DOHH2 (cell line): ENCODE data around the gene USP10.
A peak's percentile ranks its signal among the peaks of the same experiment; 100 is the strongest.

ENCODE experiments used
- H3F3A ChIP-seq: fragments of 200-600 bp; sonication (generic), shearing (Covaris generic); 2 replicates; pipeline ENCODE4 v1.6.0; 2016; ENCODE audit warnings: antibody characterized with exemption, mild to moderate bottlenecking; ENCODE audit not compliant: control insufficient read depth, insufficient read depth
- H3K27ac ChIP-seq: fragments of 200-600 bp; sonication (generic); 2 replicates; pipeline ENCODE4 v1.5.1; 2014; ENCODE audit warnings: low read depth, mild to moderate bottlenecking, low read length, moderate library complexity
- H3K27me3 ChIP-seq: fragments of 200-600 bp; sonication (generic); 2 replicates; pipeline ENCODE4 v1.6.1; 2014; ENCODE audit warnings: mild to moderate bottlenecking, low read length, mixed read lengths; ENCODE audit not compliant: control insufficient read depth
- H3K36me3 ChIP-seq: fragments of 200-600 bp; sonication (generic); 2 replicates; pipeline ENCODE4 v1.6.1; 2014; ENCODE audit warnings: mild to moderate bottlenecking, low read length, moderate library complexity, mixed read lengths; ENCODE audit not compliant: control insufficient read depth
- H3K4me1 ChIP-seq: fragments of 200-600 bp; sonication (generic); 2 replicates; pipeline ENCODE4 v1.6.1; 2014; ENCODE audit warnings: mild to moderate bottlenecking, low read length, mixed read lengths; ENCODE audit not compliant: control insufficient read depth
- H3K4me2 ChIP-seq: fragments of 200-600 bp; sonication (generic); 2 replicates; pipeline ENCODE4 v1.6.0; 2014; ENCODE audit warnings: mild to moderate bottlenecking, low read length, moderate library complexity
- H3K4me3 ChIP-seq: fragments of 200-600 bp; sonication (generic); 2 replicates; pipeline ENCODE4 v1.5.1; 2014; ENCODE audit warnings: mild to moderate bottlenecking, low read length, mixed read lengths
- H3K79me2 ChIP-seq: fragments of 200-600 bp; sonication (generic); 2 replicates; pipeline ENCODE4 v1.6.1; 2014; ENCODE audit warnings: mild to moderate bottlenecking, low read length, mixed read lengths; ENCODE audit not compliant: control insufficient read depth
- H3K9me2 ChIP-seq: fragments of 200-600 bp; sonication (generic); replicated peaks from 2 replicates; pipeline ENCODE4 v1.6.1; 2014; ENCODE audit warnings: mild to moderate bottlenecking, low read length, mixed read lengths; ENCODE audit not compliant: control insufficient read depth
- H3K9me3 ChIP-seq: fragments of 200-600 bp; sonication (generic); 2 replicates; pipeline ENCODE4 v1.6.1; 2014; ENCODE audit warnings: antibody characterized with exemption, low read length, mixed read lengths; ENCODE audit not compliant: control insufficient read depth, insufficient read depth
- H4K20me1 ChIP-seq: fragments of 200-600 bp; sonication (generic); 2 replicates; pipeline ENCODE4 v1.6.0; 2014; ENCODE audit warnings: low read depth, mild to moderate bottlenecking, antibody characterized with exemption, low read length, moderate library complexity; ENCODE audit not compliant: control insufficient read depth, insufficient read depth
- EZH2phosphoT487 ChIP-seq: fragments of 200-600 bp; sonication (generic); IDR thresholded peaks from 2 replicates; pipeline ENCODE4 v1.6.1; 2017; ENCODE audit warnings: borderline replicate concordance, mild to moderate bottlenecking, antibody characterized with exemption, low read length, moderate library complexity, mixed read lengths
- TF ChIP-seq, protein P1 (sequence below): fragments of 200-600 bp; sonication (generic); IDR thresholded peaks from one replicate; pipeline ENCODE4 v1.5.1; 2014; ENCODE audit warnings: antibody characterized with exemption, mild to moderate bottlenecking, low read depth, low read length; ENCODE audit not compliant: poor library complexity, severe bottlenecking

USP10 gene

DNA sequence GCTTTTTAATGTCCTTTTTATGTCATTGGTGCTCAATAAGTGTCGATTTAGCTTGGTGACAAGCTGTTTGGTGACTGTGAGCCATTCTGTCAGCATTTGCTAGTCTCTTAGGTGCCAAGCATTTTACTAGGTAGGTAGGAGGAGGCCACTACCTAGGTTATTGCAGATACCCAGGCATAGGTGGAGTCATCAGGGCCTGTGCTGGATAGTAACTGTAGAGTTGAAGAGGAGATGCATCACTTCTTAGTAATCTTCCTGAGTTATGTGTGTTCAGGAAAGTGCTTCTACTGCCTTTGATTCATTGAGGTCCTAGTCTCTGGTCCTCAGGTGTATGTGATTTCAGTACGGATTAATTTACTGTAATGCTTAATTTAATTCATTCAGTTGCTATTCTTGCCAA is 17.7 kb downstream of the USP10 start:
- TF ChIP-seq, protein P1, sequence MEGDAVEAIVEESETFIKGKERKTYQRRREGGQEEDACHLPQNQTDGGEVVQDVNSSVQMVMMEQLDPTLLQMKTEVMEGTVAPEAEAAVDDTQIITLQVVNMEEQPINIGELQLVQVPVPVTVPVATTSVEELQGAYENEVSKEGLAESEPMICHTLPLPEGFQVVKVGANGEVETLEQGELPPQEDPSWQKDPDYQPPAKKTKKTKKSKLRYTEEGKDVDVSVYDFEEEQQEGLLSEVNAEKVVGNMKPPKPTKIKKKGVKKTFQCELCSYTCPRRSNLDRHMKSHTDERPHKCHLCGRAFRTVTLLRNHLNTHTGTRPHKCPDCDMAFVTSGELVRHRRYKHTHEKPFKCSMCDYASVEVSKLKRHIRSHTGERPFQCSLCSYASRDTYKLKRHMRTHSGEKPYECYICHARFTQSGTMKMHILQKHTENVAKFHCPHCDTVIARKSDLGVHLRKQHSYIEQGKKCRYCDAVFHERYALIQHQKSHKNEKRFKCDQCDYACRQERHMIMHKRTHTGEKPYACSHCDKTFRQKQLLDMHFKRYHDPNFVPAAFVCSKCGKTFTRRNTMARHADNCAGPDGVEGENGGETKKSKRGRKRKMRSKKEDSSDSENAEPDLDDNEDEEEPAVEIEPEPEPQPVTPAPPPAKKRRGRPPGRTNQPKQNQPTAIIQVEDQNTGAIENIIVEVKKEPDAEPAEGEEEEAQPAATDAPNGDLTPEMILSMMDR = no peak
- no peak for TF ChIP-seq EZH2phosphoT487
- Histone ChIP-seq H3K27me3 (no peaks in the 10 kb centered on the region), H3F3A (peaks cover 13% of the 10 kb centered on the region; the same call in 1 of the 2 replicates), H3K79me2 (peaks cover 99% of the 10 kb centered on the region), H3K4me1 (peaks cover 22% of the 10 kb centered on the region), H3K36me3 (peaks cover 58% of the 10 kb centered on the region), H4K20me1 (peaks cover 48% of the 10 kb centered on the region), H3K9me2 (no peaks in the 10 kb centered on the region), H3K27ac (no peak overlapping the region), H3K9me3 (no peaks in the 10 kb centered on the region), H3K4me3 (no peak overlapping the region), H3K4me2 (no peak overlapping the region)

DNA sequence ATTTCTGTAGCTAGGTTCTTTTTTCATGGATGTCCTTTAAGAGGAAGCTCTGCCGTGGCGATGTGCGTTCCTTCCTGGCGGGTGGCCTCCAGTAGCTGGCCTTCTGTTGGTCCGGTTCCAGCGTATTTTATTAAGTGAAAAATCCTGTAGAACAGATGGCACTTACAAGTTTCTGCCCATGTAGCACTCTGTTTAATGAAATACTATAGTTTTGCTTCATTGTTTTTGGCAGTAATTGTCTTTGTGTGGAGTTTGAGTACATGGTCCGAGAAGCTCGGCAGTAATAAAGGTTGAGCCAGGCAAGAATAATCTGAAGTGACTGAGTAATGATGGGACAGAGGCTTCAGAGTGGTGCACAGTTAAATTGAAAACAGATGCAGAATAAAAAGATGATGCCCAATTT is 20.4 kb downstream of the USP10 start:
- Histone ChIP-seq H3K79me2 (peaks cover 100% of the 10 kb centered on the region), H3K27ac (no peak overlapping the region), H3K4me2 (no peak overlapping the region), H3K9me3 (no peaks in the 10 kb centered on the region), H3K4me1 (peaks cover 38% of the 10 kb centered on the region), H3K27me3 (no peaks in the 10 kb centered on the region), H3K36me3 (peaks cover 53% of the 10 kb centered on the region), H3F3A (peaks cover 39% of the 10 kb centered on the region), H4K20me1 (peaks cover 51% of the 10 kb centered on the region), H3K9me2 (no peaks in the 10 kb centered on the region), H3K4me3 (no peak overlapping the region)
- no peak for TF ChIP-seq EZH2phosphoT487
- TF ChIP-seq, protein P1 = no peak

DNA sequence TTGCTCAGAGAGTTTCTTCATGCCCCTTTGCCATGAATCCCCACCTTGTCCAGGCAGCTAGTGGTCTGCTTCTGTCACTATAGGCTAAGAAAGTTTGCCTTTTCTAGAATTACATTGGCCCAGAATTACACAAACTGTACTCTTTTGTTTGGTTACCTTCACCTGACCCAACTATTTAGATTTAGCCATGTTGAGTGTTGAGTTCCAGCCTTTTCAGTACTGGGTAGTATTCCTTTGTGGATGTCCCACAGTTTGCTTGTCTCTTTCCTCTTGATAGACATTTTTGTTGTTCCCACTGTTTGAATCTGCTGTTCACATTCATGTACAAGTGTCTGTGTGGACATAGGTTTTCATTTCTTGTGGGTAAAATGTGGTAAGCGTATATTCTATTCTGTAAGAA is 22.3 kb downstream of the USP10 start:
- Histone ChIP-seq H3K9me3 (no peaks in the 10 kb centered on the region), H3K4me3 (no peak overlapping the region), H3K36me3 (peaks cover 39% of the 10 kb centered on the region), H4K20me1 (peaks cover 48% of the 10 kb centered on the region), H3K4me2 (no peak overlapping the region), H3K4me1 (peaks cover 57% of the 10 kb centered on the region), H3K9me2 (no peaks in the 10 kb centered on the region), H3F3A (peaks cover 43% of the 10 kb centered on the region), H3K27me3 (no peaks in the 10 kb centered on the region), H3K79me2 (peaks cover 100% of the 10 kb centered on the region), H3K27ac (no peak overlapping the region)
- TF ChIP-seq, protein P1 = no peak
- TF ChIP-seq EZH2phosphoT487 = no peak

DNA sequence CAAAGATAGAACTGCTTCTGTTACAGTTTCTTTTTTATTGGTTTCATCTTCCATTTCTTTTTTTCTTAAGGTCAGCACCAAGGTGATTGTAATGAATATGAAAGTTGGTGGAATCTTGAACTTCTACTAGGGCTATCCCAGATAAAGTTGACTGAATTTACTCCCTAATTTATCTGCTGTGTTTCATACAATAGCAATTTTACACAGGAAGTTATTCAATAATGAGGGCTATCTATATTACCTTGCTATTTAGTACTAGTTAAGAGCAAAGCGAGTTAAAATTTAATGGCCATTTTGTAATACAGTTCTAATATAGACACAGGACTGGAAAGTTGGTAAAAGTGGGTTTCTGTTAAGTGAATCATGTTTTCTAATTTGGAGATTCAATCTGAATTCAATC is 24.1 kb downstream of the USP10 start:
- Histone ChIP-seq H3K9me2 (no peaks in the 10 kb centered on the region), H3K4me2 (peak overlapping the region; percentile 79), H3K36me3 (peaks cover 32% of the 10 kb centered on the region), H3F3A (peaks cover 43% of the 10 kb centered on the region), H3K4me1 (peaks cover 71% of the 10 kb centered on the region), H3K27ac (peak overlapping the region; percentile 33), H3K4me3 (no peak overlapping the region), H3K79me2 (peaks cover 100% of the 10 kb centered on the region), H3K27me3 (no peaks in the 10 kb centered on the region), H3K9me3 (no peaks in the 10 kb centered on the region), H4K20me1 (peaks cover 43% of the 10 kb centered on the region)
- TF ChIP-seq EZH2phosphoT487 = no peak
- TF ChIP-seq, protein P1 = no peak
